ENCODE results near the gene RASAL1. TPM values are rescaled to one million over a fixed set of nuclear protein-coding genes. Genes with fewer than 3 reads are reported as not detected.

Gene RASAL1
- total RNA-seq, 1 donor from 2014 or later, result not detected

- H3K27ac Mint-ChIP-seq (ENCODE audit: unreplicated experiment), result no peak overlapping the region
- H3K4me3 Mint-ChIP-seq (ENCODE audit: unreplicated experiment), result peak overlapping the region; percentile 55
These were observed 17.6 kb upstream of the RASAL1 start for GRCh38 chr12:113152835-113153814.

GRCh38 chr12:113152196-113152834 lies 16.8 kb upstream of the RASAL1 start:
- H3K4me1 Mint-ChIP-seq (ENCODE audit: low read depth, unreplicated experiment), result peaks cover 5% of the 10 kb centered on the region
- TF ChIP-seq CTCF (IDR thresholded peaks at IDR 0.05; ENCODE audit: partially characterized antibody, unreplicated experiment), result no peak
- H3K4me3 Mint-ChIP-seq (ENCODE audit: unreplicated experiment), result peak overlapping the region; percentile 22
- no peaks in the 10 kb centered on the region for H3K36me3 Mint-ChIP-seq (ENCODE audit: unreplicated experiment)
- H3K9me3 Mint-ChIP-seq (ENCODE audit: unreplicated experiment), result peaks cover 2% of the 10 kb centered on the region
- DNase-seq, result no peak
- peaks cover 14% of the 10 kb centered on the region for H3K27me3 Mint-ChIP-seq (ENCODE audit: unreplicated experiment)
- H3K27ac Mint-ChIP-seq (ENCODE audit: unreplicated experiment), result no peak overlapping the region

More at GRCh38 chr12:113152835-113153814, 17.6 kb upstream of the RASAL1 start:
- Mint-ChIP-seq H3K9me3 (ENCODE audit: unreplicated experiment) (peaks cover 2% of the 10 kb centered on the region), H3K4me1 (ENCODE audit: low read depth, unreplicated experiment) (peaks cover 5% of the 10 kb centered on the region), H3K36me3 (ENCODE audit: unreplicated experiment) (no peaks in the 10 kb centered on the region), H3K27me3 (ENCODE audit: unreplicated experiment) (peaks cover 14% of the 10 kb centered on the region)
- peak; percentile 69 for DNase-seq
- no peak for TF ChIP-seq CTCF (IDR thresholded peaks at IDR 0.05; ENCODE audit: partially characterized antibody, unreplicated experiment)

GRCh38 chr12:113151655-113152054 lies 16.1 kb upstream of the RASAL1 start:
- Mint-ChIP-seq H3K4me1 (ENCODE audit: low read depth, unreplicated experiment) (peaks cover 5% of the 10 kb centered on the region), H3K4me3 (ENCODE audit: unreplicated experiment) (no peak overlapping the region), H3K9me3 (ENCODE audit: unreplicated experiment) (peaks cover 2% of the 10 kb centered on the region), H3K36me3 (ENCODE audit: unreplicated experiment) (no peaks in the 10 kb centered on the region), H3K27me3 (ENCODE audit: unreplicated experiment) (peaks cover 14% of the 10 kb centered on the region), H3K27ac (ENCODE audit: unreplicated experiment) (no peak overlapping the region)
- no peak for DNase-seq
- no peak for TF ChIP-seq CTCF (IDR thresholded peaks at IDR 0.05; ENCODE audit: partially characterized antibody, unreplicated experiment)

GRCh38 chr12:113149361-113150150 lies 14.0 kb upstream of the RASAL1 start, which contains the start of gene CFAP73:
CFAP73 (plus strand) TSS chr12:113149724; CDS start chr12:113149858, 134 bp downstream.
- Mint-ChIP-seq H3K27ac (ENCODE audit: unreplicated experiment) (no peak within 1 kb of the TSS), H3K36me3 (ENCODE audit: unreplicated experiment) (no peaks in the 10 kb centered on the region), H3K4me3 (ENCODE audit: unreplicated experiment) (no peak within 1 kb of the TSS), H3K9me3 (ENCODE audit: unreplicated experiment) (peaks cover 2% of the 10 kb centered on the region), H3K4me1 (ENCODE audit: low read depth, unreplicated experiment) (peaks cover 5% of the 10 kb centered on the region), H3K27me3 (ENCODE audit: unreplicated experiment) (peaks cover 14% of the 10 kb centered on the region)
- DNase-seq, result peak; percentile 84
- TF ChIP-seq CTCF (IDR thresholded peaks at IDR 0.05; ENCODE audit: partially characterized antibody, unreplicated experiment), result no peak
